ENCODE results near the gene LACRT. TPM values are rescaled to one million over a fixed set of nuclear protein-coding genes. Genes with fewer than 3 reads are reported as not detected.

Gene LACRT
- total and polyA plus RNA-seq, 2 of the 13 experiments (the other 11 are each of a cell fraction or from before 2014, with no cell fraction given) = not detected

DNA sequence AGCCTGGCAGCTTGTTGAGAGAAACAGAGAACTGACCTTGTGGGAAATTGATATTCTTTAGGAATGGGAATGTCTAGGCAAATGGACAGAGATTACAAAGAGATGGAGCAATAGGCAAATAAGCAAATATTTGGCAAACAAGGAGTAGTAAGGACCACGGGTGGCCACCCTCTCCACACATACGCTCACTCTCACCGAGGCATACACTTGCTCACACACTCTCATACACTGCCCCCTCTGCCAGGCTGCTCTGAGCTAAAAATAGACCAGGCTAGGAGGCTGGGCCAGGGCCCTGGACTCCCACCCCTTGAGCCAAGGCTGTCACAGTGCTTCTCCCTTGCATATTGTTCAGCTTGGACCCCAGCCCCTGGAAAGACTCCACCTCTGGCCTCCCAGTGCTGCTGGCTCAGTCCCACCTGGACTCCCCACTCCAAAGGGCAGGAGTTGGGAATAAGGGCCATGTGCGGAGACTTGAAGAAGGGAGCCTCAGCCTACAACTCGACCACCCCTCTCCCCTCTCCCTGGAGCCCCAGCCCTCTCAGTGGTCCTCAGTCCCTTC, 47.3 kb downstream of the LACRT start (continued):
- TF ChIP-seq, protein P1, sequence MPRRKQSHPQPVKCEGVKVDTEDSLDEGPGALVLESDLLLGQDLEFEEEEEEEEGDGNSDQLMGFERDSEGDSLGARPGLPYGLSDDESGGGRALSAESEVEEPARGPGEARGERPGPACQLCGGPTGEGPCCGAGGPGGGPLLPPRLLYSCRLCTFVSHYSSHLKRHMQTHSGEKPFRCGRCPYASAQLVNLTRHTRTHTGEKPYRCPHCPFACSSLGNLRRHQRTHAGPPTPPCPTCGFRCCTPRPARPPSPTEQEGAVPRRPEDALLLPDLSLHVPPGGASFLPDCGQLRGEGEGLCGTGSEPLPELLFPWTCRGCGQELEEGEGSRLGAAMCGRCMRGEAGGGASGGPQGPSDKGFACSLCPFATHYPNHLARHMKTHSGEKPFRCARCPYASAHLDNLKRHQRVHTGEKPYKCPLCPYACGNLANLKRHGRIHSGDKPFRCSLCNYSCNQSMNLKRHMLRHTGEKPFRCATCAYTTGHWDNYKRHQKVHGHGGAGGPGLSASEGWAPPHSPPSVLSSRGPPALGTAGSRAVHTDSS (CRISPR knock-in tag; conservative IDR thresholded peaks at IDR 0.05) = no peak
- TF ChIP-seq, protein P2, sequence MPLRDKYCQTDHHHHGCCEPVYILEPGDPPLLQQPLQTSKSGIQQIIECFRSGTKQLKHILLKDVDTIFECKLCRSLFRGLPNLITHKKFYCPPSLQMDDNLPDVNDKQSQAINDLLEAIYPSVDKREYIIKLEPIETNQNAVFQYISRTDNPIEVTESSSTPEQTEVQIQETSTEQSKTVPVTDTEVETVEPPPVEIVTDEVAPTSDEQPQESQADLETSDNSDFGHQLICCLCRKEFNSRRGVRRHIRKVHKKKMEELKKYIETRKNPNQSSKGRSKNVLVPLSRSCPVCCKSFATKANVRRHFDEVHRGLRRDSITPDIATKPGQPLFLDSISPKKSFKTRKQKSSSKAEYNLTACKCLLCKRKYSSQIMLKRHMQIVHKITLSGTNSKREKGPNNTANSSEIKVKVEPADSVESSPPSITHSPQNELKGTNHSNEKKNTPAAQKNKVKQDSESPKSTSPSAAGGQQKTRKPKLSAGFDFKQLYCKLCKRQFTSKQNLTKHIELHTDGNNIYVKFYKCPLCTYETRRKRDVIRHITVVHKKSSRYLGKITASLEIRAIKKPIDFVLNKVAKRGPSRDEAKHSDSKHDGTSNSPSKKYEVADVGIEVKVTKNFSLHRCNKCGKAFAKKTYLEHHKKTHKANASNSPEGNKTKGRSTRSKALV (CRISPR knock-in tag; IDR thresholded peaks at IDR 0.05) = no peak
- TF ChIP-seq, protein P3, sequence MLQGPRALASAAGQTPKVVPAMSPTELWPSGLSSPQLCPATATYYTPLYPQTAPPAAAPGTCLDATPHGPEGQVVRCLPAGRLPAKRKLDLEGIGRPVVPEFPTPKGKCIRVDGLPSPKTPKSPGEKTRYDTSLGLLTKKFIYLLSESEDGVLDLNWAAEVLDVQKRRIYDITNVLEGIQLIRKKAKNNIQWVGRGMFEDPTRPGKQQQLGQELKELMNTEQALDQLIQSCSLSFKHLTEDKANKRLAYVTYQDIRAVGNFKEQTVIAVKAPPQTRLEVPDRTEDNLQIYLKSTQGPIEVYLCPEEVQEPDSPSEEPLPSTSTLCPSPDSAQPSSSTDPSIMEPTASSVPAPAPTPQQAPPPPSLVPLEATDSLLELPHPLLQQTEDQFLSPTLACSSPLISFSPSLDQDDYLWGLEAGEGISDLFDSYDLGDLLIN (CRISPR knock-in tag; IDR thresholded peaks at IDR 0.05; ENCODE audit: borderline replicate concordance) = no peak
- TF ChIP-seq SOX13 (IDR thresholded peaks at IDR 0.05) = no peak
- peak in 1 of 2 experiments; percentile 46; a peak in 1 of 4 replicates for TF ChIP-seq SOX13 (CRISPR knock-in tag; conservative IDR thresholded peaks at IDR 0.05 in 1 of 2, IDR thresholded peaks at IDR 0.05 in 1 of 2)
- TF ChIP-seq, protein P4, sequence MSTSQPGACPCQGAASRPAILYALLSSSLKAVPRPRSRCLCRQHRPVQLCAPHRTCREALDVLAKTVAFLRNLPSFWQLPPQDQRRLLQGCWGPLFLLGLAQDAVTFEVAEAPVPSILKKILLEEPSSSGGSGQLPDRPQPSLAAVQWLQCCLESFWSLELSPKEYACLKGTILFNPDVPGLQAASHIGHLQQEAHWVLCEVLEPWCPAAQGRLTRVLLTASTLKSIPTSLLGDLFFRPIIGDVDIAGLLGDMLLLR (CRISPR knock-in tag; IDR thresholded peaks at IDR 0.05) = no peak
- no peak for TF ChIP-seq SALL2 (CRISPR knock-in tag; IDR thresholded peaks at IDR 0.05)
- TF ChIP-seq ETV6 (CRISPR knock-in tag; conservative IDR thresholded peaks at IDR 0.05) = no peak
- no peak for TF ChIP-seq PCBP1 (IDR thresholded peaks at IDR 0.05; ENCODE audit: borderline replicate concordance, low read depth, low read length)
- no peak for TF ChIP-seq ZNF567 (CRISPR knock-in tag; IDR thresholded peaks at IDR 0.05; ENCODE audit: borderline replicate concordance)
- TF ChIP-seq, protein P5, sequence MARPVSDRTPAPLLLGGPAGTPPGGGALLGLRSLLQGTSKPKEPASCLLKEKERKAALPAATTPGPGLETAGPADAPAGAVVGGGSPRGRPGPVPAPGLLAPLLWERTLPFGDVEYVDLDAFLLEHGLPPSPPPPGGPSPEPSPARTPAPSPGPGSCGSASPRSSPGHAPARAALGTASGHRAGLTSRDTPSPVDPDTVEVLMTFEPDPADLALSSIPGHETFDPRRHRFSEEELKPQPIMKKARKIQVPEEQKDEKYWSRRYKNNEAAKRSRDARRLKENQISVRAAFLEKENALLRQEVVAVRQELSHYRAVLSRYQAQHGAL (CRISPR knock-in tag; IDR thresholded peaks at IDR 0.05; ENCODE audit: not compliant biosample characterization) = no peak
- TF ChIP-seq ESRRA (CRISPR knock-in tag; IDR thresholded peaks at IDR 0.05; ENCODE audit: low read depth) = no peak
- no peak for TF ChIP-seq MBD4 (IDR thresholded peaks at IDR 0.05; ENCODE audit: borderline replicate concordance, low read length)
- TF ChIP-seq BRD4 (CRISPR knock-in tag; IDR thresholded peaks at IDR 0.05) = no peak
- TF ChIP-seq ZNF83 (CRISPR knock-in tag; IDR thresholded peaks at IDR 0.05; ENCODE audit: borderline replicate concordance) = no peak
- TF ChIP-seq TBX2 (CRISPR knock-in tag; IDR thresholded peaks at IDR 0.05; ENCODE audit: borderline replicate concordance) = no peak
